ENCODE results near the gene OR13G1.
A peak's percentile ranks its signal among the peaks of the same experiment; 100 is the strongest.
"Not testable (repeated sequence)": the region's sequence is repeated elsewhere in the genome, so short reads cannot be mapped to it uniquely, and the experiment has no call there.

Gene OR13G1

DNA sequence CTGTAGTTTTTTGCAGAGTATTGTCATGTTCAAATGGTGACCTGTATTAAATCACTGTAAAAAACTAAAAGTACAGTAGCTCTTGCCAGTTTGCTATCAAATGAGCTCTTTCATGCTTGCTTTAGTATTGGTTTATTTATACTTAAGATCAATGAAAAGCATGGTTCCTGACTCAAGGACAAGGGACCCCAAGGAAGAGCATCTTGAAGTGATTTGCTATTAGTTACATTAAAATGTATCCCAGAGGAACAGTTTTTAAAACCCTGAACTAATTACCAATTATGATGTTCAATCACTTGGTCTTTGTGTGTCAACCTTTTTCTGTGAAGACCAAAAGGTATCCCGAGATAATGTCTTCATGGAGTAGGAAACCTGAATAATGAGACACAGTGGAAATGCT, at the start of gene OR13G1:
OR13G1 (minus strand) TSS at position 101 of the 400 bp plus-strand sequence. CDS start 6,698 bp downstream, outside the sequence.
- no peak for DNase-seq

DNA sequence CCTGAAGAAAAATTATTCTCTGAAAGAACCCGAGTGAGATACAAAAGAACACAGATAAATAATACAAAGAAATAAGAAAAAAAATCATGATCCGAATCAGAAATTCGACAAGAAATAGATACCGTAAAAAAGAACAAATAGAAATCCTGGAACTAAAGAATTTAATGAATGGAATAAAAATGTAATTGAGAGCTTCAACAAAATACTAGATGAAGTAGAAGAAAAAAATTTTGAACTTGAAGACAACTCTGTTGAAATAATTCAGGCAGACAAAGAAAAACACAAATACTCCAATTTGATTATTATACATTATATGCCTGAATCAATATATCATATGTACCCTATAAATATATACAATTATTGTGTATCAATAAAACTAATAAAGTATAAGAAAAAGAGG, 41.7 kb upstream of the OR13G1 start:
- no peak for DNase-seq

DNA sequence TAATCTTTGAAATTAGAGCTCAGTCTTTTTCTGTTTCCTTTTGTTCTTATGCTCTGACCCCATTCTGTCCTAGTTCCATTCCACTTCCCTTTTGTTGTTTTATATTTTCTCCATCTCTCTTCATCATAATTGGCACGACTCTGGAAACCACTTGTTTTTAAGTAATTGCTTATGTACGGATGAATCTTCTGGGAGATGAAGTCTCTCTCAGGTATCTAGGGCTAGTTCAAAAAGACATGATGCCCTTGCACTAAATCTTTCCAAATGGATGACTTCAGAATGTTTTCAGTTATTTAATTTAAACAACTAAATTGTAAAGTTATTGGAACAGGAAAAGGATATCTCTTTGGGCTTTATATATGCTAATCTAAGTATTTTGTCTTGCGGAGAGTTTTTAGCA, 37.0 kb upstream of the OR13G1 start, which contains the start of gene OR6F1:
OR6F1 (minus strand) TSS at position 101 of the 400 bp plus-strand sequence. CDS start 3,891 bp downstream, outside the sequence.
- DNase-seq, result no peak

DNA sequence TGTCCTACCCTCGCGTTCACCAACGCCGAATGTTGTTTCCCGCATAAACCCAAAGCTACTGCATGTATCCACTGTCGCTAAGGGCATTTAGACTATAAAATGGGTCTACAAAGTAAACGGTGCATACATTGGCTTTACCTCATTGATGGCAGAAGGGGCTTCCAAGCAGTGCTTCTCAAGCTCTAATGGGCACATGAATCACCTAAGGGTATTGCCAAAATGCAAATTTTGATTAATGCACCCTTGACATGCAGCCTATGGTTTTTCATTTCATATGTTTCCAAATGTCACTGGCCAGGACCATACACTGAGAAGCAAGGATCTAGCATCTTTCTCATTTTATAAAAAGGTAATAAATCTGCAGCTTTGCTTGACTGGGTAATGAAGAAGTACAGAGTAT, 34.2 kb upstream of the OR13G1 start:
- DNase-seq, result no peak

DNA sequence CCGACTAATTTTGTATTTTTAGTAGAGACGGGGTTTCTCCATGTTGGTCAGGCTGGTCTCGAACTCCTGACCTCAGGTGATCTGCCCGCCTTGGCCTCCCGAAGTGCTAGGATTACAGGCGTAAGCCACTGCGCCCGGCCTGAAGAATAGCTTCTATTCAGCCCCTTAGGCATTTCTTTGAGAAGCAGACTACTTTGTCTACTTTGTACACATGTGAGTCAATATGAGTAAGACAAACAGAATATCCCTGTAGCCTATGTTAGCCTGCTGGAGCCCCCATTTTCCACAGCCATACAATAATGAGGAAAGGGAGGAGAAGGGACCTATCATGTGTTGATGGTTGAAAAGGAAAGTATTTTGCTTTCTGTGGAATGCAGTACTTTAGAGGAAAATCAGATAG, 31.1 kb upstream of the OR13G1 start:
- not testable (repeated sequence) for DNase-seq

- no peak for DNase-seq
These were observed 21.8 kb upstream of the OR13G1 start for GRCh38 chr1:247701338-247701737.

DNA sequence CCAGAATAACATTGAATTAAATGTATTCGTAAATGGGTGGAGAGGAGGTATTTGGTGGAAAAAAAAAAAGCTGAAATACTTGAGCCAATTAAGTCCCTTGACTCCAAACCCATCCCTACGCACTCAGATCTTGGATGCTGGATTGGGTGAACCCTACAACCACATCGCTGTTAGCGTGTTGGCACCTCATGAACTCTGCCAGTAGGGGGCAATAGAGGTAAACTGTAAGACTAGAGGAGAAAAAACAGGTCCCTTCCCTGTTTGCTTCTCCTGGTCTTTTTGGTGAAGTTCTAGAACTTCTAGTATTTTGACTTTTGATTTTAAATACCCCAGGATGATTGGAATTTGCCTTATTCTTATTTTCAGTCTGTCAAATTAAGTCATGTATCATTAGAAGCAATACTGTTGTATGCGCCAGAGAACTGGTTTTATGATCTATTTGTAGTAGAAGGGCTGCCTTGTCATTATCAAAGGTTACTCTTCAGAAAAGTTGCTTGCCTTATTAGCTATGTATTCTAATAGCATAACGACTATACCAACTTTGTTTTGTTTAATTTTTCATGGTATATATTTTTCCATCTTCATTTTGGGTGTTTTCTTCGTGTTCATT, 1.9 kb upstream of the OR13G1 start:
- DNase-seq, result peak; percentile 63

DNA sequence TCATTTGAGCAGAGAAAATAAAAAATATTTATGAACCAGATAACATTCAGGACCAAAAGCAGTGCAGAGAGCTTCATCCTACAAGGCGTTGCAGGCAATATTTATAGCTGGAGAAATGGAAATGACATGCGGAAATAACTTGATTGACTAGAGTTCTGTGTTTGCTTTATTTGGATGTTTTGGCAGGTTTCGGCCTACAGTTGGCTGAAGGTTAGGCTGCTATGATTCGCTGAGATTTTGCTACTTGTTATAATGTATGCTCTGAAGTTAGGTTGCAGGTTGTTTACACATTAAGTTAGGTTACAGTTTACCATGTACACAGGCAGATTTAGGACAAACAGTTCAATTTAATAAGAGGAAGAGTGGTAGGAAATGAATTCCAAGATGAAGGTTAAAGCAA, 632 bp upstream of the OR13G1 start:
- no peak for DNase-seq

GRCh38 chr1:247669225-247669624, 10.3 kb downstream of the OR13G1 start:
- no peak for DNase-seq

GRCh38 chr1:247656221-247656875, 23.2 kb downstream of the OR13G1 start:
- no peak for DNase-seq

GRCh38 chr1:247653040-247653439, 26.5 kb downstream of the OR13G1 start:
- no peak for DNase-seq

DNA sequence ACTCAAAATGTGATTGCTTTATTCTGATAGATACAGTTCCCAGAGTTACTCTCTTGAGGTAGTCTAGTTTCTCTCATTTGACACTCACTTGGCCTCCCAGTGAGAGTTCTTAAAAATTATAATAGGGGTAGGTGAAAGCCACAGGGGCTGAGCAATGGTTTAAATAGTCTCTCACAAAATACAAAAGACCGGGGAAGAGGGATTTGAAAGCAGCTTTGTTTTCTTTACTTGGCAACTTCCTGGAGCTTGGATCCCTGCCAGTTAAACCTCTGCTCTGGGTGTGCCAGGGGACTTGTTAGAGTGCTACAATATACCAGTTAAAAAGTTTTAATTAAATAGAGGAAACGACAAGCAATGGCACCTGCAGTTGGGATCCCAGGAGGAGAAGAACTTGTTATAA, 31.7 kb downstream of the OR13G1 start:
- no peak for DNase-seq

GRCh38 chr1:247646867-247647266, 32.7 kb downstream of the OR13G1 start:
- DNase-seq, result no peak

DNA sequence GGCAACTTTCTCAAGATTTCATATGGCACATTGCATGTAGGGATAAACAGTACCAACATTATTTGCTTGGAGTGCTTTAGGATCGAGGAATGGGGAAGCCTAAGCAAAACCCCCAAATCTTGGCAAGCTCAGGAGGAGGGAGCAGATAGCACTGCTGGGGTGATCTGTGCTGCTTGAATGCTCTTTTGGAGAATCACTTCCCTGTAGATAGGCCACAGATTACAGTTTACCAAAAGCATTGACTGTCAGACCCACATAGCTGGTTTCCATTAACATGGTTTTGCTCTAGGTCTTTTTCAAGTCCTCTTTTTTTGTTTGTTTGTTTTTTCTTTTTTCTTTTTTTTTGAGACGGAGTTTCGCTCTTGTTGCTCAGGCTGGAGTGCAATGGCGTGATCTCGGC, 36.8 kb downstream of the OR13G1 start:
- no peak for DNase-seq

DNA sequence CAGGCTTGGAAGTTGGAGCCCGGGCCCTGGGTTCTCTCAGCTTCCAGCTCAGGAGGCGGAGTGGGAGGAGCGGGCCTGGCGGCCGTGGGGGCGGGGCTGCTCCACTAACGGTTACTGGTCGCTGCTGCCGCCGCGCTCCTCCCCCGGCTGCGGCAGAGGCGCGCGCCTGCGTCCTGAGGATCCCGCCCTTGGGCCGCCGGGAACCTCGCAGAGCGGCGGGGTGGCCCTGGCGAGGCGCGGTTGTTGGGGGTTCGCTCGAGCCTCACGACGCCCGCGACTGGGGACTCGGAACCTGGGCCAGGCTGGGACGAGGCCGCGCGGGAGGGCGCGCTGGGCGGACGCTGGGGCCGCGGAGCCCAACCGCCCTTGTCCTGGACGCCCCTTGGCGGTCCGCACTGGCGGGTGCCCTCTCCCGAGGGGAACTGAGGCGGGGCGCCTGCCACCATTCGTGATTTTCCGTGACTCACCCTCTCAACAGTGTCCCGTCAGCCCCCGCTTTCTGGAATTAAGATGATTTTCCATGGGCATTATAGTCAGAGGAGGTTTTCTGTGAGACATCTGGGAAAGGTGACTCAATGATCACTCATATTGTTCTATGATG, 40.1 kb downstream of the OR13G1 start:
- no peak for DNase-seq

DNA sequence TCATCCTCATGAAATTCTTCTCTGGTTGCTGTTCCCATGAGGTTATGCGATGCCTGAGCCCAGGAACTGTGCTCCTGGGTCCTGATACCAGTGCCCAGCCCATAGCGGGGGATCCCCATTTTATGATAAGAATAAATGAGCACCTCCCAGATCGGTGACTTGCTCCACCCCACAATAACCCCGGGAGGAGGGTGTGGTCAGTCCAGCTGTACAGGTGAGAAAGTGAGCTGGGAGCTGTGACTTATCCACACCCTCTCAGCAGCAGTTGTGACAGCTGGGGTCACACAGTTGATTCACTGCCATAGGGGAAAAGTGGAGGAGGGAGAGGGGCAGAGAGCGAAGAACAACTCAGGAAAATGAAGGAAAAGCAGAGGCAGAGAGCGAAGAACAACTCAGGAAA, 40.8 kb downstream of the OR13G1 start:
- no peak for DNase-seq

DNA sequence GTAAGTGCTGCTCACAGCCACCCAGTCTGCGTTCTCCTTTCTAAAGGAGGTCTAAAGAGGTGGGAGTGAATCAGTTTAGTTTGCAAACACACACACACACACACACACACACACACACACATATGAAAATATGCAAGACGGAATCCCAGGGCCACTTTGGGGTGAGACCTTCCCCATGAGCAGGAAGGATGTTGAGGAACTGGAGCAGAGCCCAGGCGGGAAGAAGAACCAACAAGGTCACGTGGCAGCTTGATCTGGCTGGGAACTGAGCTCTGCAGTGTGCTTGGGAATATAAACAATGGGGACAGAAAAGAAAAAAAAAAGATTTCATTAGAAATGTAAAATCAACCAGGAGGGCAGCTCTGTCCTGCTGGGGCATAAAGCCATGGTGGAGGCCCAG, 41.5 kb downstream of the OR13G1 start:
- DNase-seq, result no peak

DNA sequence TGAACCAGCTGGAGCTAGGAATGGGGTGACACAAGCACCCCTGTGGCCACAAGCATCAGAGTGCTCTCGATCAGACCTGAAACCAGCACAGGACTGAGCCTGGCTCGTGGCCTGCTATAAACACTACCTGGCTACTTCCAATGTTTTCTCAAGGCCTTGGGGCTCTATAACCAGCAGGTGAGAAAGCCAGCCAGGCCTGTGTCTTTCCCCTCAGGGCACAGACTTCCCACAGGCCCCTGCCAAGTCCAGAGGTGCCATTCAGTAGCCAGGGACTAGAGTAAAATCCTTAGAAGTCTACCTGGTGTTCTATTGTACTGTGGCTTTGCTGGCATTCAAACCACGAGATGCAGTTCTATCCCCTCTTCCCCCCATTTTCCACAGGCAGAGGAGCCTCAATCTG, 51.6 kb downstream of the OR13G1 start:
- DNase-seq, result no peak
